ENCODE results near the gene CACNA1G.

CACNA1G gene

DNA sequence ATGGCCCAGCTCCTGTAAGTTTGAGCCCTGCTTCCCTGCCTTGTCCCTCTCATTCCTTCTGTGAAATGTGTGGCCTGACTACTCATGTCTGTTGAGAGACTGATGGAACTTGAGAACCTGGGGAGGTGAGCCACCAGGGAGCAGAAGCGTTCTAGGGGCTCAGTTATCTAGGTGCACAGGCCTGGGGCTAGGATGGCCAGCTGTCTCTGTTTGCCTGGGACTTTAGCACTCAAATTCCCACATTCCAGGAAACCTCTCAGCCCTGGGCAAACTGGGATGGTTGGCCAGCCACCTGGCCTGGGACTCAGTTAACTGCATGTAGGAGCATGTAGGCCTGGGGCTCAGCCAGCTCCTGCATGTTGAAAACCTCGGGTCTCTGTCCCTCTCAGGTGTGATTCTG lies 37.3 kb upstream of the CACNA1G start:
- TF ChIP-seq, protein P1, sequence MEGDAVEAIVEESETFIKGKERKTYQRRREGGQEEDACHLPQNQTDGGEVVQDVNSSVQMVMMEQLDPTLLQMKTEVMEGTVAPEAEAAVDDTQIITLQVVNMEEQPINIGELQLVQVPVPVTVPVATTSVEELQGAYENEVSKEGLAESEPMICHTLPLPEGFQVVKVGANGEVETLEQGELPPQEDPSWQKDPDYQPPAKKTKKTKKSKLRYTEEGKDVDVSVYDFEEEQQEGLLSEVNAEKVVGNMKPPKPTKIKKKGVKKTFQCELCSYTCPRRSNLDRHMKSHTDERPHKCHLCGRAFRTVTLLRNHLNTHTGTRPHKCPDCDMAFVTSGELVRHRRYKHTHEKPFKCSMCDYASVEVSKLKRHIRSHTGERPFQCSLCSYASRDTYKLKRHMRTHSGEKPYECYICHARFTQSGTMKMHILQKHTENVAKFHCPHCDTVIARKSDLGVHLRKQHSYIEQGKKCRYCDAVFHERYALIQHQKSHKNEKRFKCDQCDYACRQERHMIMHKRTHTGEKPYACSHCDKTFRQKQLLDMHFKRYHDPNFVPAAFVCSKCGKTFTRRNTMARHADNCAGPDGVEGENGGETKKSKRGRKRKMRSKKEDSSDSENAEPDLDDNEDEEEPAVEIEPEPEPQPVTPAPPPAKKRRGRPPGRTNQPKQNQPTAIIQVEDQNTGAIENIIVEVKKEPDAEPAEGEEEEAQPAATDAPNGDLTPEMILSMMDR (IDR thresholded peaks at IDR 0.05; ENCODE audit: low read depth, low read length): no peak
- no peak for DNase-seq (ENCODE audit: low read depth, low spot score)
- in situ Hi-C loops (cut with HindIII; ENCODE audit: low sequenced_read_pairs): no loop called here
- no peak overlapping the region for H3K4me3 ChIP-seq (ENCODE audit: low read depth, low read length)

DNA sequence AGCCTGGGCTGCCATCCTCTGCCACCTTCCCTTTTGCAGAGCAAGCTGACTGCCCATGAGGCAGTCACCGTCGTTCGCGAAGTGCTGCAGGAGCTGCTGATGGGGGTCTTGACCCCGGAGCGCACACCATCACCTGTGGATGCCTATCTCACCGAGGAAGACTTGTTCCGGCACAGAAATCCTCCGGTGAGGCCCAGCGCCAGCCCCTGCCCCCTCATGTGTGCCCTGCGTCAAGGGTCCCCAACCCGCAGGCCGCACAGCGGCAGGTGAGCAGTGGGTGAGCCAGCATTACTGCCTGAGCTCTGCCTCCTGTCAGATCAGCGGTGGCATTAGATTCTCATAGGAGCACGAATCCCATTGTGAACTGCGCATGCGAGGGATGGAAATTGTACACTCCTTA lies 35.7 kb upstream of the CACNA1G start:
- TF ChIP-seq, protein P1 (IDR thresholded peaks at IDR 0.05; ENCODE audit: low read depth, low read length): no peak
- DNase-seq (ENCODE audit: low read depth, low spot score): no peak
- H3K4me3 ChIP-seq (ENCODE audit: low read depth, low read length): no peak overlapping the region
- in situ Hi-C loops (cut with HindIII; ENCODE audit: low sequenced_read_pairs): no loop called here

DNA sequence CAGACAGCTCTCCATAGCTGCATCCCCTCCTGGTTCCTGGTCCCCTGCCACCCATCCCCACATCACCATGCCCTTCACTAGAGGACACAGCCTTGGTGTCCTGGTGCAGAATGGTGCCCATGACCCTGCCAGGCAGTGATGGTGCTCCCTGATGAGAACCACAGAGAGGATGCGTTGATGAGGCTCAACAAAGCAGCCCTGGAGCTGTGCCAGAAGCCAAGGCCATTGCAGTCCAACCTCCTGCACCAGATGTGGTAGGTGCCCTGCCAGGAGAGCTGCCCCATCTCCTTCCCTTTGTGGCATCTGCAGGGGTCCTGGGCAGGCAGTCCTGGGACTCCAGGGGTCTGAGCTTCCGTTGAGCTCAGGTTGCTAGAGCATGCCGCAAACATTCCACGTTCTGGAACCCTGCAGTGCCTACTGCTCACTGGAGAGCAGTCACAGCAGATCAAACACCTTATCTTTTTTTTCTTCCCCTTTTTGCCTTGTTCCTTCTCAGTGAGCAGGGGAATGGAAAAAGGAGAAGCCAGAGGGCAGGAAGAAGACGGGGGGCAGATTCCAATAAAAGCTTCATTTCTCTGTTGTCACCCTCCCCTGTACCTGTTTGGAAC lies 33.3 kb upstream of the CACNA1G start:
- no peak overlapping the region for H3K4me3 ChIP-seq (ENCODE audit: low read depth, low read length)
- TF ChIP-seq, protein P1 (IDR thresholded peaks at IDR 0.05; ENCODE audit: low read depth, low read length): no peak
- in situ Hi-C loops (cut with HindIII; ENCODE audit: low sequenced_read_pairs): no loop called here
- DNase-seq (ENCODE audit: low read depth, low spot score): no peak

DNA sequence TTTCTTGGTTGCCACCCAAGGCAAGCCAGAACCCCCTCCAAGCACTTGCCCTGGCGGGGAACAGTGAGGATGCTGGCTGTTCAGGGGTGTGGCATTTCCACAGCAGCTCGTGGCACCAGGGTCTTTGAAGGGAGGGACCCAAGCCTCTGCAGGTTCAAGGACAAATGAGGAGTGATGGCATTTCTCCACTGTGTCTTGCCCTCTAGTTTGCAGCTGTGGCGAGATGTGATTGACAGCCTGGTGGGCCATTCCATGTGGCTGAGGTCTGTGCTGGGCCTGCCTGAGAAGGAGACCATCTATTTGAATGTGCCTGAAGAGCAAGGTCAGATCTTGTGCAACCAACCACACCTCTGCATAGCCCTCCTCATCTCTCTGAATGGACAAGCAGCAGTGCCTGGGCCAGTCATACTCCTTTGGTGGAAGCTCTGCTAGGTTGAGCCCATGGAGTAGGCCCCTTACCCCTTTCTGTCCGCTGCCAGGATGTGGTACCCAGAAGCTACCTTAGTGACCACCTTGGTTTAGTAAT lies 32.5 kb upstream of the CACNA1G start:
- H3K4me3 ChIP-seq (ENCODE audit: low read depth, low read length): no peak overlapping the region
- TF ChIP-seq, protein P1 (IDR thresholded peaks at IDR 0.05; ENCODE audit: low read depth, low read length): no peak
- no peak for DNase-seq (ENCODE audit: low read depth, low spot score)
- in situ Hi-C loops (cut with HindIII; ENCODE audit: low sequenced_read_pairs): no loop called here

DNA sequence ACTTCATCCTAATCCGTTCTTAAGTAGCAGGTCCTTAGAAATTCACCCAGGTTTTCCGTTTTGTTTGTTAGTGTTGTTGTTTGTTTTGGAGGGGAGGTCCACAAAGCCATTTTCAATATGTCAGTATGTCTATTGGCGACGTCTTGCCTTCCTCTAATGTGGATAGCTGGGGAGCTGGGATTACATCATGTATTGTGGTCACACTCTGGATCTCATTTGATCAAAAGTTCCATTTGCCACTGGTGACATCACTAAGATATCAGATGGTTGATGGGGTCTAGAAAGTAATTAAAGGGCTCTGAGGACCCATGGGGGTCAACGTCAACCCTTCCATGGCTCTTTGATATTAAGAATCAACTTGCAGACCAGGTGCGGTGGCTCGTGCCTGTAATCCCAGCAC lies 30.7 kb upstream of the CACNA1G start:
- in situ Hi-C loops (cut with HindIII; ENCODE audit: low sequenced_read_pairs): no loop called here
- H3K4me3 ChIP-seq (ENCODE audit: low read depth, low read length): no peak overlapping the region
- TF ChIP-seq, protein P1 (IDR thresholded peaks at IDR 0.05; ENCODE audit: low read depth, low read length): no peak
- DNase-seq (ENCODE audit: low read depth, low spot score): no peak

DNA sequence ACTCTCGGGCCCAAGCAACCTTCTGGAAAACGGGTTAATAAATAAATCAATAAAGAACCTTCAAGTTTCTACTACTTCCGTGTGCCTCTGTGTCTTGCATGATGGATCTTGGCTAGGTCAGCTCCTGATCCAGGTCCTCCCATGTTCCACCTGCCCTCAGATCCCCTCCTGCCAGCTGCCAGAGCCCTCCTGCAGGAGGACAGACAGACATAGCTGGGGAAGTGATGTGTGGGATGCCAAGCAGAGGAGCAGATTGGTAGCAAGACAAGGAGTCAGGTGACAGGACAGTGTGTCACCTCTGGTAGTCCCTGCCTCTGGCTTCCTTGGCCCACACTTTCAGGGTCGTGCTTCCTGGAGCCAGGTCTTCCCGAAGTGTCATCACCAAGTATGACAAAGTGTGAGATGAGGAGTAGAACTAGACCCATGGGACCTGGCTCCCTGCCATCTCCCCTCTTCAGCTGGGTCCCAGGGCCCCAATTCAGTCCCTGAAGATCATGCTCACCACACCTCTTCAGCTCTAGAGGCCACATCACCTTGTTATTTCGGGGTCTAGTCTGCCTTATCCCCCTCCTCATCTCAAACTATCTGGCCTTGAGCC lies 29.0 kb upstream of the CACNA1G start:
- no peak overlapping the region for H3K4me3 ChIP-seq (ENCODE audit: low read depth, low read length)
- in situ Hi-C loops (cut with HindIII; ENCODE audit: low sequenced_read_pairs): no loop called here
- TF ChIP-seq, protein P1 (IDR thresholded peaks at IDR 0.05; ENCODE audit: low read depth, low read length): no peak
- no peak for DNase-seq (ENCODE audit: low read depth, low spot score)

Data from astrocyte of the spinal cord (primary cell).